ENCODE data around the gene AGMO.

Gene AGMO

DNA sequence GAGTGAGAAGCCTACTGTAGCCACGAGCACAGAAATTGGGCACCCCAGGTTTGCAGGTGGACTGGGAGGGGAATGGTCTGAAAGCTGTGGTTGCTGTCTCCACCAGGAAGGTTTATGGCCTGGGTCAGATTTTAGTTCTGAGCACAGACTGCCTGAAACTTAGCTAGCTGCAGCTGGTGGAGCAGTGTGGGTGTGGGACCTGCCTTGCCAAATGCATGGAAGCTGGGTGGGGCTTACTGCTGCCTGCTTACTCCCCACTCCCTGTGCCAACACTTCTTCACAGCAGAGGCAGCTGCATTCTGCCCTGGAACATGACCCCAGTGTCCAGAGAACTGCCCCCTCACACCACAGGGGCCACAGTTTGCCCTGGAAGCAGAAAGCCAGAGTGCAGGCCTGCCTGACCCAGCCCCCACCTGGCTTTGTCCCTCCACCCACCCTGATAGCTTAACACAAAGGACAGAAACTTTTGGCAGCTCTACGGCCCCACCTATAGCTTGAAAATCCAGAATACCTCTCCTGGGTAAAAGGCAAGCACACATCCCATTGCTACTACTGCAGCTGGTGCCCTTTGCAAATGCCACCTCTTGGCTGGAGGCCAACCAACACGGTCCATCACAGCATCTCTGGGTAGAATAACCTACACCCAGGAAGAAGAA, 281.6 kb downstream of the AGMO start:
- DNase-seq (ENCODE audit: low read depth) = no peak

DNA sequence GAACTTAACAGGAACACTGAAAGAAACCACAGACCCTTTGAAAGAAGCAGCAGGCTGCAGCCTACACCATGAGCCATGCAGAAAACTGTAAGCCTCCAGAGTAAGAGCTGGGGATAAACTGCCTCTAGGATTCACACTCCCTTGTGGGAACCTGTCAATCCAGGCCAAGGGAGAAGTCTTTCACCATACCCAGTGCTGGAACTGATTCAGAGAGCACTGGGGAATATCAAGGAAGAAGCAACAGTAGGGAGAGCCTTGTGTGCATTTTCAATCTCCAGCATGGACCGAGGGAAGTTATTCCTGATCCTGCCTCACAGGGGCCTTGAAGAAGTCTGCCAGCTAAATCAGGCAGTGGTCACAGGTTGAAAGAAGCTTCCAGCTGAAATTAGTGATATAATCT, 282.2 kb downstream of the AGMO start:
- no peak for DNase-seq (ENCODE audit: low read depth)
- H3K4me3 ChIP-seq (ENCODE audit: low read depth, low read length) = no peak overlapping the region
- TF ChIP-seq, protein P1, sequence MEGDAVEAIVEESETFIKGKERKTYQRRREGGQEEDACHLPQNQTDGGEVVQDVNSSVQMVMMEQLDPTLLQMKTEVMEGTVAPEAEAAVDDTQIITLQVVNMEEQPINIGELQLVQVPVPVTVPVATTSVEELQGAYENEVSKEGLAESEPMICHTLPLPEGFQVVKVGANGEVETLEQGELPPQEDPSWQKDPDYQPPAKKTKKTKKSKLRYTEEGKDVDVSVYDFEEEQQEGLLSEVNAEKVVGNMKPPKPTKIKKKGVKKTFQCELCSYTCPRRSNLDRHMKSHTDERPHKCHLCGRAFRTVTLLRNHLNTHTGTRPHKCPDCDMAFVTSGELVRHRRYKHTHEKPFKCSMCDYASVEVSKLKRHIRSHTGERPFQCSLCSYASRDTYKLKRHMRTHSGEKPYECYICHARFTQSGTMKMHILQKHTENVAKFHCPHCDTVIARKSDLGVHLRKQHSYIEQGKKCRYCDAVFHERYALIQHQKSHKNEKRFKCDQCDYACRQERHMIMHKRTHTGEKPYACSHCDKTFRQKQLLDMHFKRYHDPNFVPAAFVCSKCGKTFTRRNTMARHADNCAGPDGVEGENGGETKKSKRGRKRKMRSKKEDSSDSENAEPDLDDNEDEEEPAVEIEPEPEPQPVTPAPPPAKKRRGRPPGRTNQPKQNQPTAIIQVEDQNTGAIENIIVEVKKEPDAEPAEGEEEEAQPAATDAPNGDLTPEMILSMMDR (IDR thresholded peaks at IDR 0.05; ENCODE audit: low read depth, low read length) = no peak
- TF ChIP-seq, protein P2, sequence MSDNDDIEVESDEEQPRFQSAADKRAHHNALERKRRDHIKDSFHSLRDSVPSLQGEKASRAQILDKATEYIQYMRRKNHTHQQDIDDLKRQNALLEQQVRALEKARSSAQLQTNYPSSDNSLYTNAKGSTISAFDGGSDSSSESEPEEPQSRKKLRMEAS (IDR thresholded peaks at IDR 0.05; ENCODE audit: low read depth, low read length) = no peak
- TF ChIP-seq MYC (IDR thresholded peaks at IDR 0.05; ENCODE audit: low read depth, low read length) = no peak
- no peak for TF ChIP-seq POLR2A (IDR thresholded peaks at IDR 0.05; ENCODE audit: extremely low read depth, insufficient read length)

More for the DNA sequence above, 281.6 kb downstream of the AGMO start:
- TF ChIP-seq, protein P1 (IDR thresholded peaks at IDR 0.05; ENCODE audit: low read depth, low read length) = no peak
- TF ChIP-seq, protein P2 (IDR thresholded peaks at IDR 0.05; ENCODE audit: low read depth, low read length) = no peak
- TF ChIP-seq POLR2A (IDR thresholded peaks at IDR 0.05; ENCODE audit: extremely low read depth, insufficient read length) (no peak), MYC (IDR thresholded peaks at IDR 0.05; ENCODE audit: low read depth, low read length) (no peak)
- H3K4me3 ChIP-seq (ENCODE audit: low read depth, low read length) = no peak overlapping the region

DNA sequence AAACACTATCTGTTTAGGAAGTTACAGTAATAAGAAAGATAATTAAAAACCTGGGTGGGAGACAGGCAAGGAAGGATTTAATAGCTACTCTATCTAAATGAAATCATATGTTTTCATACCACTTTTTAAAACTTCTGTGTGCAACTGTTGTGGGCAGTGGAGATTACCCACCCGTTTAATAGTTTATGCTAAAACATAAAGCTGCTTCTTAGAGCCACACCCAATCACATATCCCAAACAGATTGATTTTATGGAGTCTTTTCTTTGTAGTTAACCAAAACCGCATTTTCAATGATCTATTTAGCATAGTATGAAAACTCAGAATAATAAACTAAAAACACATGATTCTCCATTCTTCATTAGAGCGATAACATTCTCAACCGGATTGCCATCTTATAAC, 304.1 kb downstream of the AGMO start:
- no peak for DNase-seq (ENCODE audit: low read depth)
- H3K4me3 ChIP-seq (ENCODE audit: low read depth, low read length) = no peak overlapping the region
- TF ChIP-seq POLR2A (IDR thresholded peaks at IDR 0.05; ENCODE audit: extremely low read depth, insufficient read length) (no peak), MYC (IDR thresholded peaks at IDR 0.05; ENCODE audit: low read depth, low read length) (no peak)
- TF ChIP-seq, protein P2 (IDR thresholded peaks at IDR 0.05; ENCODE audit: low read depth, low read length) = no peak
- TF ChIP-seq, protein P1 (IDR thresholded peaks at IDR 0.05; ENCODE audit: low read depth, low read length) = no peak

DNA sequence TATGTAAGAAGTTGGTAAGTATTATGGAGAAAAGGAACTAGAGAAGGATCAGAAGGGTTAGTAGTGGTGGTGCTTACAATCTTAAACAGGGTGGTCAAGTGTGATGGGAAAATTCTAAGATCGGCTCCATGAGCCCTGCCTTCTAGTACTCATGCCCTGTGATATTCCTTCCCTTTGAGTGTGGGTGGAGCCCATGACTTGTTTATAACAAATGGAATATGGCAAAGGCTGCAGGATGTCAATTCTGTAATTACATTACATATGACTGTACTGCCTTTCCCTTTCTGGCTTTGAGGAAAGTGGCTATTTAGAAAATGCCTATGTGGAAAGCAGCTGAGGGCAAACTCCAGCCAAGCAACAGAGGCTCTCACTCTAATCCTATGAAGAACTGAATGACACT, 309.6 kb downstream of the AGMO start:
- DNase-seq (ENCODE audit: low read depth) = no peak
- H3K4me3 ChIP-seq (ENCODE audit: low read depth, low read length) = no peak overlapping the region
- no peak for TF ChIP-seq MYC (IDR thresholded peaks at IDR 0.05; ENCODE audit: low read depth, low read length)
- TF ChIP-seq, protein P2 (IDR thresholded peaks at IDR 0.05; ENCODE audit: low read depth, low read length) = no peak

DNA sequence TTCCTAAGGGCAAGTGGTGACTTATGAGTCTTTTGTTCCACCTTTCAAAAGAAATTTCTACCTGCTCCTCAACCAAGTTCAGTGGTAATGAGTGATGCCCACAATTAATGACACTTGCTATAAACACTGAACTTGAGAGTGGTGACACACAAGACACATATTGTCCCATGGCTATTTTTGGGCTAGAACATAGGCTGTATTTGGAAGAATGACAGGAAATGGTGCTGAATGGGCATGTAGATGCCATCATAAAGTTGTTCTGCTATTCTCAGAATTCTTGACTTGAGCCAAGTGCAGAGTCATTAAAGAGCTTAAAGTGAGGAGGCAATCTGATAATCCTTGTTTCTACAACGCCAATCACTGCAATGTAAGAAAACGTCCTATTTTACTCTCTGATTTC, 313.3 kb downstream of the AGMO start:
- TF ChIP-seq, protein P1 (IDR thresholded peaks at IDR 0.05; ENCODE audit: low read depth, low read length) = no peak
- TF ChIP-seq POLR2A (IDR thresholded peaks at IDR 0.05; ENCODE audit: extremely low read depth, insufficient read length) (no peak), MYC (IDR thresholded peaks at IDR 0.05; ENCODE audit: low read depth, low read length) (no peak)
- TF ChIP-seq, protein P2 (IDR thresholded peaks at IDR 0.05; ENCODE audit: low read depth, low read length) = no peak
- no peak overlapping the region for H3K4me3 ChIP-seq (ENCODE audit: low read depth, low read length)
- no peak for DNase-seq (ENCODE audit: low read depth)

DNA sequence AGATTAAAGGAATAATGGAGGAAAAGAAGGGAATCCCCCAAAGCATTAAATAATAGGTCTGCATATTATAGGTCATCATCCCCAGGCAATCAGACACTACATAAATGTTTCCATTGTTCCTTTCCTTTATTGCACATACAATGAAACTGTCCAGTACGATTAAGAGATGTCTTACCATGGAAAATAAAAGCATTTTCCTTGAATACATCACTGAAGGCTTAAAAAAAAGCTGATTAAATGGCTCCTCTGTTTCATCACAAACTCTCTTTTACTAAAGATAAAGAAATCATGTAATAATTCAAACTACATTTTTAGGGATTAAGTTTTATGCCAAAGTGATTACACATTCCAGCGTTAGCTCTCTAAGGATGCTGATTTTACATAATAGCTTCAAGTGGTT, 316.0 kb downstream of the AGMO start:
- H3K4me3 ChIP-seq (ENCODE audit: low read depth, low read length) = no peak overlapping the region
- TF ChIP-seq MYC (IDR thresholded peaks at IDR 0.05; ENCODE audit: low read depth, low read length) (no peak), POLR2A (IDR thresholded peaks at IDR 0.05; ENCODE audit: extremely low read depth, insufficient read length) (no peak)
- TF ChIP-seq, protein P2 (IDR thresholded peaks at IDR 0.05; ENCODE audit: low read depth, low read length) = no peak
- TF ChIP-seq, protein P1 (IDR thresholded peaks at IDR 0.05; ENCODE audit: low read depth, low read length) = no peak
- DNase-seq (ENCODE audit: low read depth) = no peak
